ENCODE results near the gene DEPDC5. TPM values are rescaled to one million over a fixed set of nuclear protein-coding genes. Genes with fewer than 3 reads are reported as not detected.

The DEPDC5 gene
- total and polyA plus RNA-seq, 10 of the 15 experiments (the other 5 are each of a cell fraction or from before 2014, with no cell fraction given), result 3.0 to 38.9 (median 22.8) TPM

DNA sequence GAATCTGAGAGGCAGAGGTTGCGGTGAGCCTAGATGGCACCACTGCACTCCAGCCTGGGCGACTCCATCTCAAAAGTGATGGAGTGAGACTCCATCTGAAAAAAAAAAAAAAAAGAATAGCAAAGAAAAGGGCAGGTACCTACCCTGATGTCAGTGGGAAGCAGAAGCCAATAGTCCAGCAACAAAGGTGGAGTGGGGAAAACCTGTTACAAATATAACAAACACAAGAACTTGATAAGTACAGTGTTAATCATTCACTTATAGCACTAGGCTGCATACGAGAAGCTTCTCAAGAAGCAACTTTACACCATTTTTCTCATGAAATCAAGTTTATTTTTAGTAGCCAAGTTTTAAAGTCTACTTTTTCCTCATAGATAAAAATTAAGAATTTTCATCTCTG is 128.0 kb downstream of the DEPDC5 start:
- ATAC-seq (no peak), FAIRE-seq (no peak), DNase-seq (ENCODE audit: low read depth, low spot score) (no peak)
- ChIA-PET POLR2A (no interaction called here), SMC1A (ENCODE audit: uncharacterized antibody, unreplicated experiment) (interaction anchor here (0.7 kb wide), 1 partner anchor 28 kb away, joined by 3 read pairs; no protein-coding TSS in a partner anchor), CTCF (interaction anchor here (0.8 kb wide), 1 partner anchor 23 kb away, joined by 3 read pairs; no protein-coding TSS in a partner anchor), RAD21 (ENCODE audit: unreplicated experiment) (no interaction called here)
- in situ Hi-C loops (cut with MboI) (no loop called here), intact Hi-C loops (cut with micrococcal nuclease; ENCODE audit: unreplicated experiment) (no loop called here)
- no peak overlapping the region for H3K4me3 ChIP-seq
- no peaks in the 10 kb centered on the region for H4K20me1 ChIP-seq (ENCODE audit: control insufficient read depth, insufficient read depth)
- H2AFZ ChIP-seq (ENCODE audit: control insufficient read depth, low read depth, low read length), result no peak overlapping the region
- no peaks in the 10 kb centered on the region for H3K9me3 ChIP-seq (replicated peaks; ENCODE audit: control insufficient read depth, insufficient read depth, low read length)
- H3K27ac ChIP-seq (ENCODE audit: control insufficient read depth, insufficient read depth), result no peak overlapping the region
- no peaks in the 10 kb centered on the region for H3K4me1 ChIP-seq (ENCODE audit: control insufficient read depth, insufficient read depth, low read length)
- H3K27me3 ChIP-seq (replicated peaks in 1 of 2; ENCODE audit: control insufficient read depth in 2 of 2, insufficient read depth in 2 of 2, low read length in 1 of 2), result no peaks in the 10 kb centered on the region
- no peak overlapping the region for H3K9ac ChIP-seq (ENCODE audit: control insufficient read depth, insufficient read depth, low read length)
- BruUV-seq (replicated peaks), result no TSS peak
- H3K36me3 ChIP-seq (ENCODE audit: control insufficient read depth in 2 of 2, insufficient read depth in 2 of 2, low read length in 1 of 2), result peaks cover 10 to 22% of the 10 kb centered on the region in 2 experiments; a peak in 3 of 4 replicates
- WGBS (ENCODE audit: insufficient coverage, insufficient replicate concordance, low lambda C conversion rate, missing lambda C conversion rate), result 96% methylated on average over 3 of the region's 3 CpGs
- H3K79me2 ChIP-seq (ENCODE audit: control insufficient read depth, insufficient read depth, low read length), result no peaks in the 10 kb centered on the region
- H3K4me2 ChIP-seq (ENCODE audit: control insufficient read depth, insufficient read depth), result no peak overlapping the region
- TF ChIP-seq TCF7 (IDR thresholded peaks at IDR 0.05; ENCODE audit: borderline replicate concordance) (no peak), JUNB (IDR thresholded peaks at IDR 0.05) (no peak), CBX3 (IDR thresholded peaks at IDR 0.05; ENCODE audit: borderline replicate concordance, low read depth) (no peak), PKNOX1 (IDR thresholded peaks at IDR 0.05) (no peak), SREBF1 (IDR thresholded peaks at IDR 0.05; ENCODE audit: low read length) (no peak), STAT3 (IDR thresholded peaks at IDR 0.05; ENCODE audit: low read depth, low read length) (no peak), CREB1 (IDR thresholded peaks at IDR 0.05; ENCODE audit: low read depth) (no peak), HDGF (IDR thresholded peaks at IDR 0.05) (no peak)
- TF ChIP-seq, protein P1, sequence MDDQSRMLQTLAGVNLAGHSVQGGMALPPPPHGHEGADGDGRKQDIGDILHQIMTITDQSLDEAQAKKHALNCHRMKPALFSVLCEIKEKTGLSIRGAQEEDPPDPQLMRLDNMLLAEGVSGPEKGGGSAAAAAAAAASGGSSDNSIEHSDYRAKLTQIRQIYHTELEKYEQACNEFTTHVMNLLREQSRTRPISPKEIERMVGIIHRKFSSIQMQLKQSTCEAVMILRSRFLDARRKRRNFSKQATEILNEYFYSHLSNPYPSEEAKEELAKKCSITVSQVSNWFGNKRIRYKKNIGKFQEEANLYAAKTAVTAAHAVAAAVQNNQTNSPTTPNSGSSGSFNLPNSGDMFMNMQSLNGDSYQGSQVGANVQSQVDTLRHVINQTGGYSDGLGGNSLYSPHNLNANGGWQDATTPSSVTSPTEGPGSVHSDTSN (IDR thresholded peaks at IDR 0.05; ENCODE audit: insufficient replicate concordance, low read depth, low read length), result no peak
- TF ChIP-seq, protein P2, sequence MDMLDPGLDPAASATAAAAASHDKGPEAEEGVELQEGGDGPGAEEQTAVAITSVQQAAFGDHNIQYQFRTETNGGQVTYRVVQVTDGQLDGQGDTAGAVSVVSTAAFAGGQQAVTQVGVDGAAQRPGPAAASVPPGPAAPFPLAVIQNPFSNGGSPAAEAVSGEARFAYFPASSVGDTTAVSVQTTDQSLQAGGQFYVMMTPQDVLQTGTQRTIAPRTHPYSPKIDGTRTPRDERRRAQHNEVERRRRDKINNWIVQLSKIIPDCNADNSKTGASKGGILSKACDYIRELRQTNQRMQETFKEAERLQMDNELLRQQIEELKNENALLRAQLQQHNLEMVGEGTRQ (IDR thresholded peaks at IDR 0.05; ENCODE audit: borderline replicate concordance, low read depth, low read length), result no peak
